Loucy (cell line): Measurements from ENCODE around the gene C10orf105.

Experiments
- H2AFZ ChIP-seq: fragments of 200-600 bp; sonication (generic); 2 replicates; pipeline ENCODE4 v1.6.0; 2016; ENCODE audit warnings: antibody characterized with exemption, mild to moderate bottlenecking, low read length, moderate library complexity
- H3F3A ChIP-seq: fragments of 200-600 bp; 2 replicates; pipeline ENCODE4 v1.6.0; 2016; ENCODE audit warnings: antibody characterized with exemption, low read depth, mild to moderate bottlenecking
- H3K27me3 ChIP-seq: fragments of 200-600 bp; sonication (generic); 2 replicates; pipeline ENCODE4 v1.6.1; 2014; ENCODE audit warnings: low read length, mild to moderate bottlenecking; ENCODE audit not compliant: insufficient read depth, poor library complexity, severe bottlenecking
- H3K36me3 ChIP-seq: fragments of 200-600 bp; sonication (generic); 2 replicates; pipeline ENCODE4 v1.6.1; 2016; ENCODE audit warnings: low read length; ENCODE audit not compliant: insufficient read depth
- H3K4me1 ChIP-seq: fragments of 200-600 bp; sonication (generic); 2 replicates; pipeline ENCODE4 v1.5.1; 2014; ENCODE audit warnings: low read length, mild to moderate bottlenecking; ENCODE audit not compliant: insufficient read depth, poor library complexity, severe bottlenecking
- H3K4me2 ChIP-seq: fragments of 200-600 bp; sonication (generic); 2 replicates; pipeline ENCODE4 v1.6.0; 2014; ENCODE audit warnings: antibody characterized with exemption, low read length, low read depth, mild to moderate bottlenecking; ENCODE audit not compliant: poor library complexity, severe bottlenecking
- H3K4me3 ChIP-seq: fragments of 200-600 bp; sonication (generic); 2 replicates; pipeline ENCODE4 v1.5.1; 2014; ENCODE audit warnings: low read length, mild to moderate bottlenecking, mixed read lengths; ENCODE audit not compliant: poor library complexity, severe bottlenecking
- H3K79me2 ChIP-seq: fragments of 200-600 bp; sonication (generic); 2 replicates; pipeline ENCODE4 v1.6.1; 2014; ENCODE audit warnings: low read length; ENCODE audit not compliant: insufficient read depth
- H3K9ac ChIP-seq: fragments of 200-600 bp; sonication (generic); 2 replicates; pipeline ENCODE4 v1.6.0; 2014; ENCODE audit warnings: mild to moderate bottlenecking, low read depth, low read length, moderate library complexity; ENCODE audit not compliant: poor library complexity, severe bottlenecking
- H3K9me2 ChIP-seq: fragments of 200-600 bp; sonication (generic); replicated peaks from 2 replicates; pipeline ENCODE4 v1.6.1; 2016; ENCODE audit warnings: low read depth, low read length, mixed read lengths
- H3K9me3 ChIP-seq: fragments of 200-600 bp; sonication (generic); 2 replicates; pipeline ENCODE4 v1.6.1; 2014; ENCODE audit warnings: mild to moderate bottlenecking, antibody characterized with exemption, low read length, low read depth; ENCODE audit not compliant: insufficient read depth
- H4K20me1 ChIP-seq: fragments of 200-600 bp; sonication (generic); 2 replicates; pipeline ENCODE4 v1.6.0; 2014; ENCODE audit warnings: antibody characterized with exemption, low read length, mild to moderate bottlenecking; ENCODE audit not compliant: insufficient read depth, poor library complexity, severe bottlenecking
- EZH2phosphoT487 ChIP-seq: fragments of 200-600 bp; IDR thresholded peaks from 2 replicates; pipeline ENCODE4 v1.6.1; 2018; ENCODE audit warnings: antibody characterized with exemption, mild to moderate bottlenecking, moderate library complexity, borderline replicate concordance
- TF ChIP-seq, protein P1 (sequence below): fragments of 200-600 bp; sonication (generic); conservative IDR thresholded peaks from 2 replicates; pipeline ENCODE4 v1.5.1; 2014; ENCODE audit warnings: mild to moderate bottlenecking, antibody characterized with exemption, low read length

C10orf105 gene

GRCh38 chr10:71729161-71729636 is 9.6 kb upstream of the C10orf105 start:
- no peak overlapping the region for H2AFZ ChIP-seq
- H4K20me1 ChIP-seq = no peaks in the 10 kb centered on the region
- H3K4me2 ChIP-seq = no peak overlapping the region
- H3F3A ChIP-seq = no peaks in the 10 kb centered on the region
- H3K9me3 ChIP-seq = no peaks in the 10 kb centered on the region
- H3K79me2 ChIP-seq = no peaks in the 10 kb centered on the region
- TF ChIP-seq, protein P1, sequence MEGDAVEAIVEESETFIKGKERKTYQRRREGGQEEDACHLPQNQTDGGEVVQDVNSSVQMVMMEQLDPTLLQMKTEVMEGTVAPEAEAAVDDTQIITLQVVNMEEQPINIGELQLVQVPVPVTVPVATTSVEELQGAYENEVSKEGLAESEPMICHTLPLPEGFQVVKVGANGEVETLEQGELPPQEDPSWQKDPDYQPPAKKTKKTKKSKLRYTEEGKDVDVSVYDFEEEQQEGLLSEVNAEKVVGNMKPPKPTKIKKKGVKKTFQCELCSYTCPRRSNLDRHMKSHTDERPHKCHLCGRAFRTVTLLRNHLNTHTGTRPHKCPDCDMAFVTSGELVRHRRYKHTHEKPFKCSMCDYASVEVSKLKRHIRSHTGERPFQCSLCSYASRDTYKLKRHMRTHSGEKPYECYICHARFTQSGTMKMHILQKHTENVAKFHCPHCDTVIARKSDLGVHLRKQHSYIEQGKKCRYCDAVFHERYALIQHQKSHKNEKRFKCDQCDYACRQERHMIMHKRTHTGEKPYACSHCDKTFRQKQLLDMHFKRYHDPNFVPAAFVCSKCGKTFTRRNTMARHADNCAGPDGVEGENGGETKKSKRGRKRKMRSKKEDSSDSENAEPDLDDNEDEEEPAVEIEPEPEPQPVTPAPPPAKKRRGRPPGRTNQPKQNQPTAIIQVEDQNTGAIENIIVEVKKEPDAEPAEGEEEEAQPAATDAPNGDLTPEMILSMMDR = no peak
- TF ChIP-seq EZH2phosphoT487 = no peak
- H3K4me1 ChIP-seq = peaks cover 39% of the 10 kb centered on the region
- H3K4me3 ChIP-seq = no peak overlapping the region
- H3K36me3 ChIP-seq = no peaks in the 10 kb centered on the region
- H3K27me3 ChIP-seq = no peaks in the 10 kb centered on the region
- H3K9me2 ChIP-seq = no peaks in the 10 kb centered on the region
- H3K9ac ChIP-seq = peak overlapping the region; percentile 42

DNA sequence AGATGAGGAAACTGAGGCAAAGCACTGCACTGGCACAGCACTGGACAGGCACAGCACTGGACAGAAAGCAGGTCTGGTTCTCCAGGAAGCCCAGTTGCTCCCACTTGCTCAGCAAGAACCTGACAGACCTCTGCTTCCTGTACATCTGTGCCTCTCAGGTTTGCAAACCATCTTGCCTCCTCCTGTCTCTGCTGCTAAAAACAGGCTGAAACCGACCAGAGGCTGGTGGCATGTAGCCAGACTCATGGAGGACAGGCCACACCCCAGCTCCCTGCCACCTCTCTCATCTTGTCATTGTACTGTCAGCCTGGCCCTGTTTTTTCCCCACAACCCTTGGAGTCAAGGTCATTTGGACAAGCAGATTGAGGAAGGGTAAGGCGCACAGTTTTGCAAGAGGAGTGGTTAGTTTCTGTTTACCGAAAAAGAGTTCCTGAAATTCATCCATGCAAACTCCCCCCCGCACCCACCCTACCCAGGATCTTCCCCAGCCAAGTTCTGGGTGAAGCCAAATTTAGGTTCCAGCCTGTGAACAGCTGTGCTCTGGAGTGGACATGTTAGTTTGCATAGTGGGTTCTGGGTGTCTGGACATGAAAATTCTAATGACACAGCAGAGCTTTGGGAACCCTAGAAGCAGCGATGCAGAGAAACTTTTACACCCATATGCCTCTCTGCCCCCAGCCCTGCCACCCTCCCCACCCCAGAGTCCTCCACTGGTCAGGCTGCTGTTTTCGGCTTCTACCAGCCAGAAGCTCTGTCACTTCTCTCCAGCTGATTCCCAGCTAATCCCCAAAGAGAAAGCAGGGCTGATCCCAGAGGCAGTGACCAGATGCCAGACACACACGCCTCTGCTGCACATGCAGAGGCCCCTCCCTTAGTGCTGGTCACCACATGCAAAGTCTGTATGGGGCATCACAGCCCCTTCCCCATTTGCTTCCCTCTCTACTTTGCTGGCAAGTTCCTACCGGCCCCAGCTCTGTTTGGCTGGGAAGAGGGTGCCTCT is 8.5 kb upstream of the C10orf105 start:
- no peaks in the 10 kb centered on the region for H3K36me3 ChIP-seq
- H3K4me3 ChIP-seq = no peak overlapping the region
- no peaks in the 10 kb centered on the region for H4K20me1 ChIP-seq
- H3K9me2 ChIP-seq = no peaks in the 10 kb centered on the region
- peak overlapping the region; percentile 71 for H2AFZ ChIP-seq
- no peaks in the 10 kb centered on the region for H3K27me3 ChIP-seq
- TF ChIP-seq EZH2phosphoT487 = no peak
- TF ChIP-seq, protein P1 = no peak
- no peaks in the 10 kb centered on the region for H3K79me2 ChIP-seq
- no peaks in the 10 kb centered on the region for H3F3A ChIP-seq
- peak overlapping the region; percentile 42 for H3K9ac ChIP-seq
- no peaks in the 10 kb centered on the region for H3K9me3 ChIP-seq
- H3K4me2 ChIP-seq = peak overlapping the region; percentile 29
- peaks cover 39% of the 10 kb centered on the region for H3K4me1 ChIP-seq

DNA sequence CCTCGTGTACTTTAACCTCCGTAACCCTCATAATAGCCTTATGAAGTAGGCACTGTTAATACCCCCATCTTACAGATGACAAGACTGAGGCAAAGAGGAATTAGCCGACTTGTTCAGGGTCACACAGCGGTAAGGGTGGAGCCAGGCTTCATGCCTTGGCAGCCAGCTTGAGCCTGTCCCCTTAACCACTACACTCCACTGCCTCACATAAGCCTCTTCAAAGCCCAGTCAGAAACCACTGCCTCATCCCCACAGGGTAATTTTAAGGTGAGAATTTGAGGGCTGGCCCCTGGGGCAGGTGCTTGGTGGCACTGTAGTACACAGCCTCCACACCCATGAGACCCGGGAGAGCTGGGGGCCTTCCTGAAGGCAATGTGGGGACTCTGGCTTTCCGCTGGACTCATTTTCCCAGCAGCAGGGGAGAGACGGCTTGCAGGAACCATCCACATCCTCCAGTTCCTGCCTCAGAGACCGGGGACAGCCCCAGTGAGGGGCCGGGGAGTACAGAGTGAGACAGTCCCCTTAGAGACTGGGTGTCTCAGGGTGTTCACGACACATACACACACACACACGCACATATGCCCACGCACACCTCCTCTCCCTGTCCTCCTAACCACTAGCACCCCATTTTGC is 7.6 kb upstream of the C10orf105 start:
- no peaks in the 10 kb centered on the region for H4K20me1 ChIP-seq
- peak overlapping the region; percentile 42 for H3K9ac ChIP-seq
- H3K79me2 ChIP-seq = no peaks in the 10 kb centered on the region
- no peaks in the 10 kb centered on the region for H3K27me3 ChIP-seq
- H3K9me2 ChIP-seq = no peaks in the 10 kb centered on the region
- no peaks in the 10 kb centered on the region for H3F3A ChIP-seq
- no peaks in the 10 kb centered on the region for H3K36me3 ChIP-seq
- peaks cover 39% of the 10 kb centered on the region for H3K4me1 ChIP-seq
- H3K9me3 ChIP-seq = no peaks in the 10 kb centered on the region
- TF ChIP-seq EZH2phosphoT487 = no peak
- TF ChIP-seq, protein P1 = no peak
- H2AFZ ChIP-seq = peak overlapping the region; percentile 71; the same call in 1 of the 2 replicates
- peak overlapping the region; percentile 29 for H3K4me2 ChIP-seq
- no peak overlapping the region for H3K4me3 ChIP-seq
